Hippocampal formation (tissue), 2 donors: Measurements from ENCODE around the gene TTLL8.

Experiments
- DNase-seq, 2 donors: peaks; one replicate each; lab custom pipeline; 2025; lab: John Stamatoyannopoulos, UW

TTLL8 gene

GRCh38 chr22:50082961-50083461 lies 24.9 kb upstream of the TTLL8 start:
- DNase-seq: no peak

- no peak for DNase-seq
These were observed 24.2 kb upstream of the TTLL8 start for GRCh38 chr22:50082197-50082715.

- DNase-seq: no peak
These were observed 23.5 kb upstream of the TTLL8 start for GRCh38 chr22:50081426-50082196.

GRCh38 chr22:50080077-50080465 lies 22.0 kb upstream of the TTLL8 start:
- DNase-seq: no peak

GRCh38 chr22:50078761-50079160 lies 20.7 kb upstream of the TTLL8 start:
- no peak for DNase-seq

- no peak for DNase-seq
These were observed 20.1 kb upstream of the TTLL8 start for GRCh38 chr22:50078246-50078645.

- DNase-seq: no peak
These were observed 18.8 kb upstream of the TTLL8 start for GRCh38 chr22:50076646-50077535.

- DNase-seq: no peak
These were observed 16.7 kb upstream of the TTLL8 start for GRCh38 chr22:50074551-50075530.

GRCh38 chr22:50074056-50074455 lies 16.0 kb upstream of the TTLL8 start:
- DNase-seq: no peak

GRCh38 chr22:50072714-50073538 lies 14.8 kb upstream of the TTLL8 start:
- no peak for DNase-seq

GRCh38 chr22:50072167-50072555 lies 14.1 kb upstream of the TTLL8 start:
- DNase-seq: no peak

GRCh38 chr22:50071432-50072166 lies 13.5 kb upstream of the TTLL8 start:
- DNase-seq: no peak

- DNase-seq: no peak
These were observed 12.3 kb upstream of the TTLL8 start for GRCh38 chr22:50070366-50070765.

- DNase-seq: no peak
These were observed 10.0 kb upstream of the TTLL8 start for GRCh38 chr22:50068096-50068495.

- DNase-seq: no peak
These were observed 9.1 kb upstream of the TTLL8 start for GRCh38 chr22:50067244-50067643.

- DNase-seq: no peak
These were observed 6.4 kb upstream of the TTLL8 start for GRCh38 chr22:50064453-50064852.

GRCh38 chr22:50063589-50064393 lies 5.7 kb upstream of the TTLL8 start:
- no peak for DNase-seq

- DNase-seq: no peak
These were observed 4.5 kb upstream of the TTLL8 start for GRCh38 chr22:50062509-50063135.
